ENCODE data around the gene DYRK2.
"Not testable (repeated sequence)": the region's sequence is repeated elsewhere in the genome, so short reads cannot be mapped to it uniquely, and the experiment has no call there.

Gene DYRK2

GRCh38 chr12:67672507-67672906 lies 24.0 kb downstream of the DYRK2 start:
- DNase-seq = not testable (repeated sequence)

- not testable (repeated sequence) for DNase-seq
These were observed 25.0 kb downstream of the DYRK2 start for GRCh38 chr12:67673509-67673908.

GRCh38 chr12:67674417-67674816 lies 25.9 kb downstream of the DYRK2 start:
- DNase-seq = no peak

GRCh38 chr12:67676624-67677023 lies 28.1 kb downstream of the DYRK2 start:
- no peak for DNase-seq

- DNase-seq = no peak
These were observed 28.6 kb downstream of the DYRK2 start for GRCh38 chr12:67677166-67677565.

GRCh38 chr12:67681105-67681778 lies 32.7 kb downstream of the DYRK2 start:
- no peak for DNase-seq

GRCh38 chr12:67681941-67682620 lies 33.5 kb downstream of the DYRK2 start:
- DNase-seq = no peak

- no peak for DNase-seq
These were observed 40.8 kb downstream of the DYRK2 start for GRCh38 chr12:67689385-67689784.

GRCh38 chr12:67690656-67691055 lies 42.1 kb downstream of the DYRK2 start:
- no peak for DNase-seq

- no peak for DNase-seq
These were observed 42.7 kb downstream of the DYRK2 start for GRCh38 chr12:67691220-67691619.

GRCh38 chr12:67692135-67692534 lies 43.6 kb downstream of the DYRK2 start:
- DNase-seq = no peak

- no peak for DNase-seq
These were observed 44.4 kb downstream of the DYRK2 start for GRCh38 chr12:67692966-67693365.

GRCh38 chr12:67693894-67694293 lies 45.3 kb downstream of the DYRK2 start:
- DNase-seq = no peak

GRCh38 chr12:67694306-67694900 lies 45.9 kb downstream of the DYRK2 start:
- DNase-seq = no peak

GRCh38 chr12:67695974-67696373 lies 47.4 kb downstream of the DYRK2 start:
- no peak for DNase-seq

- no peak for DNase-seq
These were observed 48.9 kb downstream of the DYRK2 start for GRCh38 chr12:67697443-67697842.

- DNase-seq = no peak
These were observed 49.4 kb downstream of the DYRK2 start for GRCh38 chr12:67697967-67698366.

GRCh38 chr12:67698672-67699581 lies 50.4 kb downstream of the DYRK2 start:
- DNase-seq = no peak

- no peak for DNase-seq
These were observed 52.6 kb downstream of the DYRK2 start for GRCh38 chr12:67701121-67701520.

GRCh38 chr12:67702136-67702535 lies 53.6 kb downstream of the DYRK2 start:
- no peak for DNase-seq

GRCh38 chr12:67704071-67704470 lies 55.5 kb downstream of the DYRK2 start:
- DNase-seq = no peak

GRCh38 chr12:67705394-67706370 lies 57.1 kb downstream of the DYRK2 start:
- DNase-seq = no peak
